KBM-7 (cell line): Measurements from ENCODE around the gene TMEM45A.
"Not testable (repeated sequence)": the region's sequence is repeated elsewhere in the genome, so short reads cannot be mapped to it uniquely, and the experiment has no call there.

ENCODE experiments used
- DNase-seq: peaks from one replicate; pipeline ENCODE4 v3.0.0-alpha.2; 2015
- in situ Hi-C: fragments of 300-500 bp; cut with MboI; formaldehyde crosslinking; loops from 2 replicates; pipeline ENCODE4 v1.14.3; 2020; ENCODE audit warnings: low sequenced_read_pairs, low pct_unique_long_range_greater_than_20kb, mixed read lengths

Gene TMEM45A

GRCh38 chr3:100561459-100562158, 69.2 kb downstream of the TMEM45A start:
- in situ Hi-C loops, result no loop called here
- no peak for DNase-seq

GRCh38 chr3:100562224-100562857, 69.9 kb downstream of the TMEM45A start:
- no peak for DNase-seq
- in situ Hi-C loops, result no loop called here

GRCh38 chr3:100563228-100563627, 70.8 kb downstream of the TMEM45A start:
- in situ Hi-C loops, result no loop called here
- no peak for DNase-seq

GRCh38 chr3:100563652-100564211, 71.3 kb downstream of the TMEM45A start:
- in situ Hi-C loops, result no loop called here
- no peak for DNase-seq

- in situ Hi-C loops, result no loop called here
Measured at GRCh38 chr3:100570811-100571210, 78.4 kb downstream of the TMEM45A start.

GRCh38 chr3:100574536-100574935, 82.1 kb downstream of the TMEM45A start:
- in situ Hi-C loops, result no loop called here

More at GRCh38 chr3:100570811-100571210, 78.4 kb downstream of the TMEM45A start:
- DNase-seq, result no peak

GRCh38 chr3:100575704-100576103, 83.3 kb downstream of the TMEM45A start:
- no peak for DNase-seq
- in situ Hi-C loops, result no loop called here

More at GRCh38 chr3:100574536-100574935, 82.1 kb downstream of the TMEM45A start:
- DNase-seq, result no peak

- DNase-seq, result no peak
- in situ Hi-C loops, result no loop called here
Measured at GRCh38 chr3:100577382-100578008, 85.1 kb downstream of the TMEM45A start.

- in situ Hi-C loops, result no loop called here
- no peak for DNase-seq
Measured at GRCh38 chr3:100578646-100579045, 86.2 kb downstream of the TMEM45A start.

- in situ Hi-C loops, result no loop called here
Measured at GRCh38 chr3:100580147-100580546, 87.7 kb downstream of the TMEM45A start.

GRCh38 chr3:100581650-100582049, 89.2 kb downstream of the TMEM45A start:
- no peak for DNase-seq
- in situ Hi-C loops, result no loop called here

More at GRCh38 chr3:100580147-100580546, 87.7 kb downstream of the TMEM45A start:
- DNase-seq, result no peak

- in situ Hi-C loops, DNase-seq: not testable (repeated sequence)
Measured at GRCh38 chr3:100582157-100582556, 89.7 kb downstream of the TMEM45A start.

- in situ Hi-C loops, result no loop called here
- DNase-seq, result no peak
Measured at GRCh38 chr3:100584101-100584660, 91.8 kb downstream of the TMEM45A start.

GRCh38 chr3:100586832-100587231, 94.4 kb downstream of the TMEM45A start:
- no peak for DNase-seq
- in situ Hi-C loops, result no loop called here

- in situ Hi-C loops, result no loop called here
- no peak for DNase-seq
Measured at GRCh38 chr3:100588251-100588650, 95.8 kb downstream of the TMEM45A start.

GRCh38 chr3:100590114-100590839, 97.9 kb downstream of the TMEM45A start:
- in situ Hi-C loops, result no loop called here
- peak; percentile 75 for DNase-seq

- in situ Hi-C loops, result no loop called here
- no peak for DNase-seq
Measured at GRCh38 chr3:100590840-100591147, 98.4 kb downstream of the TMEM45A start.

- in situ Hi-C loops, result no loop called here
- DNase-seq, result no peak
Measured at GRCh38 chr3:100591411-100591810, 99.0 kb downstream of the TMEM45A start.
